Caco-2 (cell line): ENCODE measurements around the gene DDI1. TPM values are rescaled to one million over a fixed set of nuclear protein-coding genes. Genes with fewer than 3 reads are reported as not detected.

Experiments used
- BruUV-seq: library from RNA; stranded (reverse); fragments of 400-500 nt; replicated peaks from 2 replicates; lab custom pipeline; 2021; lab: Mats Ljungman, UMichigan
- CTCF ChIA-PET: fragments of 300-600 bp; sonication (Branson Sonifier 250); formaldehyde crosslinking; loops from one replicate; lab custom pipeline; 2022; ENCODE audit warnings: antibody characterized with exemption; lab: Charles Lee
- POLR2A ChIA-PET: fragments of 300-600 bp; sonication (Branson Sonifier 250); formaldehyde crosslinking; loops from one replicate; lab custom pipeline; 2022; ENCODE audit warnings: antibody characterized with exemption; lab: Charles Lee
- DNase-seq, 2 experiments: peaks; one replicate each; pipeline versions ENCODE4 v3.0.0 to v3.0.0-alpha.2; 2020 to 2022
- H3K27me3 ChIP-seq: replicated peaks from 2 replicates; pipeline ENCODE4 v1.6.0; 2011; ENCODE audit warnings: low read length; ENCODE audit not compliant: control insufficient read depth, insufficient read depth
- H3K36me3 ChIP-seq: 2 replicates; pipeline ENCODE4 v1.5.1; 2011; ENCODE audit warnings: low read length; ENCODE audit not compliant: control insufficient read depth, insufficient read depth
- H3K4me1 ChIP-seq: fragments of 250-450 bp; sonication (Bioruptor Pico); 2 replicates; pipeline ENCODE4 v1.5.1; 2020; ENCODE audit warnings: mild to moderate bottlenecking
- H3K4me3 ChIP-seq: 2 replicates; pipeline ENCODE4 v1.5.1; 2011; ENCODE audit warnings: low read depth, mild to moderate bottlenecking, control low read depth, low read length
- H3K9me3 ChIP-seq: fragments of 250-450 bp; sonication (Bioruptor Pico); 2 replicates; pipeline ENCODE4 v1.5.1; 2020; ENCODE audit warnings: mild to moderate bottlenecking, moderate library complexity
- H3K27ac Mint-ChIP-seq: one replicate; pipeline ENCODE4 v1.8.0; 2022; ENCODE audit warnings: mixed read lengths; ENCODE audit not compliant: unreplicated experiment
- H3K27me3 Mint-ChIP-seq: one replicate; pipeline ENCODE4 v1.8.0; 2022; ENCODE audit warnings: mixed read lengths; ENCODE audit not compliant: insufficient read depth, unreplicated experiment
- H3K36me3 Mint-ChIP-seq: one replicate; pipeline ENCODE4 v1.8.0; 2022; ENCODE audit warnings: mild to moderate bottlenecking, mixed read lengths; ENCODE audit not compliant: insufficient read depth, unreplicated experiment
- H3K4me1 Mint-ChIP-seq: one replicate; pipeline ENCODE4 v1.8.0; 2022; ENCODE audit warnings: low read depth, mixed read lengths; ENCODE audit not compliant: unreplicated experiment
- H3K4me3 Mint-ChIP-seq: one replicate; pipeline ENCODE4 v1.8.0; 2022; ENCODE audit warnings: mild to moderate bottlenecking, moderate library complexity, mixed read lengths; ENCODE audit not compliant: unreplicated experiment
- H3K9me3 Mint-ChIP-seq: one replicate; pipeline ENCODE4 v1.8.0; 2022; ENCODE audit warnings: mixed read lengths; ENCODE audit not compliant: unreplicated experiment
- intact Hi-C: fragments of 100-400 bp; cut with micrococcal nuclease; formaldehyde crosslinking; loops from one replicate; pipeline ENCODE4 v1.10.0; 2022; ENCODE audit not compliant: unreplicated experiment
- total RNA-seq: library from RNA; stranded (reverse); gene quantifications from 2 replicates; pipeline ENCODE4 v1.2.3, GENCODE V29; 2022
- TF ChIP-seq, protein P1 (sequence below), 2 experiments: fragments of 200-600 bp in 1 of 2; IDR thresholded peaks; 1 replicate in 1 of 2; 2 replicates in 1 of 2; pipeline versions ENCODE4 v1.5.1 to v1.8.0; 2011 to 2022; ENCODE audit warnings: antibody characterized with exemption in 1 of 2, control low read depth in 1 of 2, inconsistent platforms in 1 of 2, low read depth in 1 of 2, low read length in 1 of 2, mild to moderate bottlenecking in 1 of 2, moderate library complexity in 1 of 2; ENCODE audit not compliant: insufficient read depth in 1 of 2, severe bottlenecking in 1 of 2, unreplicated experiment in 1 of 2

Gene DDI1
- total RNA-seq, 1 experiment from 2014 or later: not detected

DNA sequence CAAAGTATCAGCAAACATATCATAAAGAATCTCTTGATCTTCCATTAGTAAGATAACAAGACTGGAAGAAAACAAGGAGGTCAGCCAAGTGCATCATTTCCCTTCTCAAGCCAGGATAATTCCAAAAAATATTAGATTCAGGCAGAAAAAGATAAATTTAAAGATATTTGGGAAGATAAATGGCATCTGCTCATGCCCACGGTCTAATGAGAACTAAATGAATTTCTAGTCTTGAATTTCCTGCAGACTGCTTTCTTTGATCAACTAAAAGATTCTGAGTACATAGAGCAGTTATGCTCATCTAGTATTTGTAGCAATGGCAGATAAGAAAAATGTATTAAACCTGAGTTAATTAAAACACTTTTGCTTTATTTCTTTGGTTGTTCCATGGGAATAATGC lies 31.1 kb downstream of the DDI1 start:
- Mint-ChIP-seq H3K27ac (no peak overlapping the region), H3K36me3 (no peaks in the 10 kb centered on the region), H3K27me3 (peaks cover 15% of the 10 kb centered on the region), H3K9me3 (no peaks in the 10 kb centered on the region), H3K4me3 (no peak overlapping the region), H3K4me1 (no peaks in the 10 kb centered on the region)
- TF ChIP-seq, protein P1, sequence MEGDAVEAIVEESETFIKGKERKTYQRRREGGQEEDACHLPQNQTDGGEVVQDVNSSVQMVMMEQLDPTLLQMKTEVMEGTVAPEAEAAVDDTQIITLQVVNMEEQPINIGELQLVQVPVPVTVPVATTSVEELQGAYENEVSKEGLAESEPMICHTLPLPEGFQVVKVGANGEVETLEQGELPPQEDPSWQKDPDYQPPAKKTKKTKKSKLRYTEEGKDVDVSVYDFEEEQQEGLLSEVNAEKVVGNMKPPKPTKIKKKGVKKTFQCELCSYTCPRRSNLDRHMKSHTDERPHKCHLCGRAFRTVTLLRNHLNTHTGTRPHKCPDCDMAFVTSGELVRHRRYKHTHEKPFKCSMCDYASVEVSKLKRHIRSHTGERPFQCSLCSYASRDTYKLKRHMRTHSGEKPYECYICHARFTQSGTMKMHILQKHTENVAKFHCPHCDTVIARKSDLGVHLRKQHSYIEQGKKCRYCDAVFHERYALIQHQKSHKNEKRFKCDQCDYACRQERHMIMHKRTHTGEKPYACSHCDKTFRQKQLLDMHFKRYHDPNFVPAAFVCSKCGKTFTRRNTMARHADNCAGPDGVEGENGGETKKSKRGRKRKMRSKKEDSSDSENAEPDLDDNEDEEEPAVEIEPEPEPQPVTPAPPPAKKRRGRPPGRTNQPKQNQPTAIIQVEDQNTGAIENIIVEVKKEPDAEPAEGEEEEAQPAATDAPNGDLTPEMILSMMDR (IDR thresholded peaks at IDR 0.05; ENCODE audit: insufficient read depth in 1 of 2, low read depth in 1 of 2, low read length in 1 of 2, severe bottlenecking in 1 of 2, unreplicated experiment in 1 of 2): no peak
- Histone ChIP-seq H3K4me1 (no peaks in the 10 kb centered on the region), H3K36me3 (no peaks in the 10 kb centered on the region), H3K9me3 (no peaks in the 10 kb centered on the region), H3K27me3 (no peaks in the 10 kb centered on the region), H3K4me3 (no peak overlapping the region)
- intact Hi-C loops: no loop called here
- DNase-seq: no peak
- ChIA-PET CTCF (no interaction called here), POLR2A (no interaction called here)
- no TSS peak for BruUV-seq

- Histone ChIP-seq H3K4me3 (no peak overlapping the region), H3K4me1 (0 out of 2 replicates have a peak, but pooled peaks cover 4% of the 10 kb centered on the region), H3K36me3 (no peaks in the 10 kb centered on the region), H3K27me3 (no peaks in the 10 kb centered on the region; the same call in 1 of the 2 replicates), H3K9me3 (no peaks in the 10 kb centered on the region)
- TF ChIP-seq, protein P1 (IDR thresholded peaks at IDR 0.05; ENCODE audit: insufficient read depth in 1 of 2, low read depth in 1 of 2, low read length in 1 of 2, severe bottlenecking in 1 of 2, unreplicated experiment in 1 of 2): no peak
- intact Hi-C loops: no loop called here
- Mint-ChIP-seq H3K4me3 (no peak overlapping the region), H3K4me1 (no peaks in the 10 kb centered on the region), H3K27me3 (peaks cover 8% of the 10 kb centered on the region), H3K27ac (no peak overlapping the region), H3K36me3 (no peaks in the 10 kb centered on the region), H3K9me3 (no peaks in the 10 kb centered on the region)
- CTCF ChIA-PET: no interaction called here
- no peak for DNase-seq
- no TSS peak for BruUV-seq
- POLR2A ChIA-PET: no interaction called here
Observed at GRCh38 chr11:104073950-104074705, 37.7 kb downstream of the DDI1 start.

- Histone ChIP-seq H3K9me3 (no peaks in the 10 kb centered on the region), H3K4me1 (0 out of 2 replicates have a peak, but pooled peaks cover 4% of the 10 kb centered on the region), H3K27me3 (no peaks in the 10 kb centered on the region; the same call in 1 of the 2 replicates), H3K4me3 (no peak overlapping the region), H3K36me3 (no peaks in the 10 kb centered on the region)
- intact Hi-C loops: no loop called here
- TF ChIP-seq, protein P1 (IDR thresholded peaks at IDR 0.05; ENCODE audit: insufficient read depth in 1 of 2, low read depth in 1 of 2, low read length in 1 of 2, severe bottlenecking in 1 of 2, unreplicated experiment in 1 of 2): no peak
- no peaks in the 10 kb centered on the region for H3K36me3 Mint-ChIP-seq
- no peak overlapping the region for H3K4me3 Mint-ChIP-seq
- H3K27ac Mint-ChIP-seq: no peak overlapping the region
- ChIA-PET CTCF (interaction anchor here (1.0 kb wide), 1 partner anchor 393 kb away, joined by 3 read pairs; no protein-coding TSS in a partner anchor), POLR2A (no interaction called here)
- H3K27me3 Mint-ChIP-seq: peaks cover 4% of the 10 kb centered on the region
- DNase-seq: no peak
- no TSS peak for BruUV-seq
- H3K4me1 Mint-ChIP-seq: no peaks in the 10 kb centered on the region
- no peaks in the 10 kb centered on the region for H3K9me3 Mint-ChIP-seq
Observed at GRCh38 chr11:104075091-104075490, 38.7 kb downstream of the DDI1 start.
